Muscle of back (tissue), 11 donors: ENCODE results near the gene SELENON. TPM values are rescaled to one million over a fixed set of nuclear protein-coding genes. Genes with fewer than 3 reads are reported as not detected.

ENCODE experiments used
- DNase-seq, 3 donors: peaks; one replicate each; pipeline versions ENCODE4 v3.0.0 to v3.0.0-alpha.2; 2013
- polyA plus RNA-seq, 10 donors: library from polyadenylated mRNA; unstranded; fragments of 120-200 nt; gene quantifications; one replicate each; pipeline ENCODE4 v1.2.1, GENCODE V29; 2013; ENCODE audit not compliant: insufficient read length in 10 of 10

SELENON gene
- polyA plus RNA-seq, 10 donors, result 47.4 to 74.8 (median 56.5) TPM

- DNase-seq, result no peak
These were observed 30.2 kb upstream of the SELENON start for GRCh38 chr1:25769625-25770383.

GRCh38 chr1:25770541-25771220 lies 29.3 kb upstream of the SELENON start:
- DNase-seq, result no peak

- peak; percentile 8 to 72 (median 37) for DNase-seq
These were observed 28.5 kb upstream of the SELENON start for GRCh38 chr1:25771221-25772114.

- no peak for DNase-seq
These were observed 27.8 kb upstream of the SELENON start for GRCh38 chr1:25772164-25772563.

GRCh38 chr1:25772692-25773245 lies 27.2 kb upstream of the SELENON start:
- no peak for DNase-seq

- no peak for DNase-seq
These were observed 26.4 kb upstream of the SELENON start for GRCh38 chr1:25773441-25774125.

DNA sequence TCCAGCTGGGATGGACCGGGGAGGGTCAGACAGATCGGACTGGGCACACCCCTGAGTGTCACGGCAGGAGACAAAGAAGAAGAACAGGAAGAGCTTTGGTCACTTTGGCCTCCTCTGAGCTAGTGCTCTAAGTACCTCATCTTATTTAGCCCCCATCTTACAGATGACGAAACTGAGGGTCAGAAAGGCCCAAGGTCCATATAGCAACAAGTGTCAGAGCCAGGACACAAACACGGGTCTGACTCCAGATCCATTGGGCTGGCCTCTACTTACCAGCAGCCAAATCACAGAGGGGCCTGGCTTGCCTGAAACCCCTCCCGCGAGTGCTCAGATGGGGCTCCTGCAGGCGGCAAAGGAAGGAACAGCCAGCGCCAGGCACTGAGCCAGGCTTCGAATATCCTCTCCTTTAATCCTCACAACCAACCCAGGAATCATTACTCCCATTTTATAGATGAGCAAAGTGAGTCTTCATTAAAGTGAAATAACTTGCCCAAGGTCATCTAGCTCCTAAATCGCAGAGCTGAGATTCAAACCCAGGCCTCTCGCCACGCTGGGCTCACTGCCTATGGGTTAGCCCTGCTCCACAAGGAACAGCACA lies 25.7 kb upstream of the SELENON start:
- no peak for DNase-seq

DNA sequence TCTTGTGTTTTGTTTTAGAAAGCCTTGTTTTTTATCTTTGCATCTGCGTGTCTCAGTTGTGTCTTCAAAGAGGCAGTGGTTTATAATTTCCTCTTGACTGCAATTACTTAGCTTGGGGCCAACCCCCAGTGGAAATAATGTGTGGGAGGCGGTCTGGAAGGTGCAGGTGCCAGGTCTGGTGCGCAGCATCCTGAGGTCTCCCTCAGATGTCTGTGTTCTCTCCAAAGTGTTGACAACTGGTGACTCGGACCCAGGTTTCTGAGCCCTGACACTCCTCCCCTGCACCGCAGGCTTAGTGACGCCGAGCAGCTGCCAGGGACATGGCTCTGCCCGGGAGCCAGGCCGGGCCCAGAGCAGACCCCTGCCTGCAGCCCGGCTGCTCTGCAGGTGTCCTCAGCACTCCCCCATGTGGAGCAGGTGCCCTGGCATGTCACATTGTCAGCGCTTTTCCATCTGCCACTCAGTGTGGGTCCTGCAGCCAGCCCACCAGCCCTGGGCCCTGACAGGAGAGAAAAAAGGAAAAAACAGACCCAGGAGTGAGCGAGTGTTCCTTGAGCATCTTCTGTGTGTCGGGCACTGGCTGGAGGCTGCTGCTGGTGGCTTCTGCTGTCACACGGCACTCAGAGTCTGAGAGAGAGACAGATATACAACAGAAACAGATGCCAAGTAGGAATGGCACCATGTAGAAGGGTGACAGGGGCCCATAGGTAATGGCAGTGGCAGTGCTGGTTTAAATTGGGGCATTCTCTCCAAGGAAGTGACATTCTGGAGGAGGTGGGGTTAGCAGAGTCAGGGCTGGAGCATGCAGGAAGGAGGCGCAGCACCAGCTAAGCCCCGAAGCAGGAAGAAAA lies 24.8 kb upstream of the SELENON start:
- DNase-seq, result no peak

DNA sequence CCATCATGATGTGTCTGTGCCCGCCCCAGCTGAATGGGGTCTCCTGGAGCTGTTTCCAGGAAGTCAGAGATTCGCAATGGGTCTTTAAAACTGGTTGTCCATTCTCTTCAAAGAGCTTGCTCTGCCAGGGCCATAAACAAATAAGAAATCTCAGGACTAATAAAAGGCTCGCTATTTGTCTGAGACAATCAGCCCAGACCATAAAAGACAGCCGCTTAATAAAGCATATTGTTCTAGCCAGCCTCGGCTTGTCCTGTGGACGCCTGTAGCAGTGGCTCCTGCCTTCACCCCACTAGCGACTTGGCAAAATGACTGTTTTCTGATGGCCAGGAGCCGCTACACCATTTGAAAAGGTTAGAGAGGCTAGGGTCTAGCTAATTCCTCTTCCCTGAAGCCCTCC lies 20.6 kb upstream of the SELENON start:
- DNase-seq, result no peak

- no peak for DNase-seq
These were observed 20.1 kb upstream of the SELENON start for GRCh38 chr1:25779894-25780293.

DNA sequence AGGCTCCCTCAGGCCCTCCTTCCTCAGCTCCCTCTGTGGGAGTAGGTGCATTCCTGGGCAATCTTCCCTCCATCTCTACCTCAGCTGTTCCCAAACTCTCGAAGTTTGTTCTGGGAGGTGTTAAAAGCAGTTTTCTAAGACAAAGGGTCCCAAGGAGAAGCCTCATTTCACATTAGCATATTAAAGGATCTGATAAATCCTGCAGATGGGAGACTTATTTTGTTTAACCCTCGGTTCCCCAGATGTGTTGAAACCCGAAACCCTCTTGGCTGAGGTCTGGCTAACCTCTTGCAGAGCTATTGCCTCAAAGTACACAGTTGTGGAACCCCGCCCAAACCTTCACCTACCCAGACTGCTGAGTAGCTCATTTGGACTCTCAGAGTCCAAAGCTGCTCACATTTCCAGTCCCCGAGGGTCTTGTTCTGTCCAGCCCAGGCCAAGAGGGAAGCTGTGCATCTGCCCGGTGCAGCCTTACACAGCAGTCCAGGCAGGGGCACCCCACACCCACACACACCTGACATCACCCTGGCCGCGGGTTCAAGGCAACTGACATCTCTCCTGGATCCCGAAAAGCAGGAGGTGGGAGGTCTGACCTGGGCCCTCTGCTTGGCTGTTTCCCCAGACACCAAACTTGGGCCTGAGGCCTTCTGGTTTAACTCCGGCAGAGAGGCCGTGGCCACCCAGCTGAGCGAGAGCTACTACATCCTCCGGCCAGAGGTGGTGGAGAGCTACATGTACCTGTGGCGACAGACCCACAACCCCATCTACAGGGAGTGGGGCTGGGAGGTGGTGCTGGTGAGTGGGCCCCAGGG lies 19.5 kb upstream of the SELENON start:
- DNase-seq, result peak in 1 of 3 donors; percentile 56

DNA sequence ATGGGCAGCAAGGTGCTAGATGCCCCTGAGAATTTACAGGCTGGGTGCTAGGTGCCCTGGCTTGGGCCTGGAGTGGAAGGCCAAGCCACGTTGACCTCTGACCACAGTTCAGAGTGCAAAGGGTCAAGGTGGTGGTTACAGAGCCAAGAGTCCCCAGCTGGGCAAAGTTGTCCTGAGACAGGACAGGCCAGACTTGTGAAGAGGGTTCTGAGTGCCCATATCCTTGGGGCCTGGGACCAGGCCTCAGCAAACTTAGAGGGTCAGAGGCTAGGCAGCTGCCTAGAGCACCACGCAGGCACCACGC lies 18.9 kb upstream of the SELENON start:
- no peak for DNase-seq

GRCh38 chr1:25782608-25783201 lies 17.3 kb upstream of the SELENON start:
- DNase-seq, result no peak

GRCh38 chr1:25784575-25785051 lies 15.4 kb upstream of the SELENON start:
- no peak for DNase-seq

DNA sequence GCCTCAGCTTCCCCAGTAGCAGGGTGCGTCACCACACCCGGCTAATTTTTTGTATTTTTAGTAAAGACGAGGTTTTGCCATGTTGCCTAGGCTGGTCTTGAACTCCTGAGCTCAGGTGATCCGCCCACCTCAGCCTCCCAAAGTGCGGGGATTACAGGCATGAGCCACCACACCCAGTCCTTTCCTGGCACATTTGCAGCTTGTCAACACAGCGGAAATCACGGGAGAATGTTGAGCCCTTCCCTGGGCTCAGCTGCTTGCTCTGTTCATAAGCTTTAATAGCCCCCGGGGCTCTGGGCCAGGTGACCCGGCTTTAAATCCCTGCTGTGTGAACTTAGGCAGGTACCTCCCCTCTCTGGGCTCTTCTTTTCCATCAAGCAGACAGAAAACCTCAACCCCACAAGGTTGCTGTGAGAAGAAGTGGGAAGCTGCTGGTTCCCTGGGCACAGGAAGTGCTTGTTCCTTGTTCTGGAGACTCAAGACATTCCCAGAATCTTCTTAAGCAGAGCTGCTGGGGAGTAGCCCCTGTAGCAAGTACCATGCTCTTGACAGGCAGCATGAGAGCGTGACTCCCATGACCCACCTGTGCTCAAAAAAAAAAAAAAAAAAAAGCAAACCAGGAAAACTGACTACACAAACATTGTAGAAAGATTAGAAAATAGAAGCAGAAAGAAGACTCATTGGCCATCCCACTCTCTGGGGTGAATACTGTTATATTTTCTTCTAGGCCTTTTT lies 14.5 kb upstream of the SELENON start:
- no peak for DNase-seq

DNA sequence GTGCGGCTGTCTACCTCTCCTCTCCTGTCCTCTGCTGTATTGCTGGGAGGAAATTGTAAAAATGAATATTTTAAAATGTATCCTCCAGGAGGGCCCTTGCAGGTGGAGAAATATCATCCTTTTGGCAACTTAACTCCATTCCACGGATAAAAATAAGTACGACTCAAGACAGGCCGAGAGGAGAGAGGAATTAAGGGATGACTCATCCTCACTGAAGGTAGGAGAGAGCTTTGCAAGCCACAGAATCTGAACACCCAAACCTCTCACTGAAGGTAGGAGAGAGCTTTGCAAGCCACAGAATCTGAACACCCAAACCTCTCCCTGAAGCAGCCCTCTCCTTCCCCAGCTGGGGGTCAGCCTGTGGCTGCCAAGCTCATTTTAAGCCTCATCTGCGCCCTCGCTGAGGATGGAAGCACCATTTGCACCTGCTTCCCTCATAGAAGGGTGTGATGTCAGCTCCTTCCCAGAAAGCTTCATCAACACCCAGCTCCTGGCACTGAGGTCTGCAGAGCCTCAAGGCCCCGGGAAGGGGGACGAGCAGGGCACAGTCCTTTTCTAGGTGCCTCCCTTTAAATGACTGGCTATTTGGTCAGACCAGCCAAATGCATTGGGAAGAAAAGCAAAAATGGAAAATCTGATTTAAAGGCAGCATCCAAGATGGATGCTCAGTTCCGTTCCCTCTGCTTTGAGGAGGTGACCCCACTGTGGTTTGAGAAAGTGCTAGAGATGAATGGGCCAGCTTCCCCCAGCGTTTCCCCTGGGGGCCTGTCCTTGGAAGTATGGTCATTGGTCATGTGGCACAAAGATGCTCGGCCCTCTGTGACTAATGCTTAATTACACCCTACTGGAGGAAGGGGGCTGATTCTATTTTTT lies 12.9 kb upstream of the SELENON start:
- DNase-seq, result no peak

GRCh38 chr1:25787760-25788166 lies 12.2 kb upstream of the SELENON start:
- DNase-seq, result no peak
